K562 (cell line): ENCODE results near the gene EFNA1. TPM values are rescaled to one million over a fixed set of nuclear protein-coding genes. Genes with fewer than 3 reads are reported as not detected.
A peak's percentile ranks its signal among the peaks of the same experiment; 100 is the strongest.

Experiments
- ATAC-seq: fragments of 200-7000 bp; cut with Tn5 transposase; 3 replicates; pipeline ENCODE4 v1.9.1; 2020; ENCODE audit warnings: moderate library complexity
- BruUV-seq: library from RNA; stranded (reverse); fragments of 400-500 nt; replicated peaks from 2 replicates; lab custom pipeline; 2021; lab: Mats Ljungman, UMichigan
- CTCF ChIA-PET: fragments of 300-600 bp; formaldehyde crosslinking; extraction: SDS; loops from one replicate; lab custom pipeline; 2021; ENCODE audit warnings: low intra/inter-chr PET ratio; lab: Yijun Ruan, JAX
- POLR2A ChIA-PET: fragments of 300-600, 350-650 bp; sonication (Branson Sonifier 250); formaldehyde crosslinking; extraction: SDS; loops from one replicate; lab custom pipeline; 2021; ENCODE audit warnings: antibody characterized with exemption, inconsistent platforms; lab: Yijun Ruan, JAX
- DNase-seq, 4 experiments: peaks; one replicate each; pipeline versions ENCODE4 v3.0.0 to v3.0.0-alpha.2; 2011 to 2018; ENCODE audit warnings: low spot score in 3 of 4, mixed read lengths in 3 of 4; ENCODE audit errors: extremely low read depth in 1 of 4
- FAIRE-seq: peaks from 2 replicates; lab custom pipeline; 2011; peaks lifted over from hg19 to GRCh38; lab: Jason Lieb, UNC
- H2AFZ ChIP-seq: 2 replicates; pipeline ENCODE4 v1.6.0; 2011; ENCODE audit warnings: low read depth, low read length, control low read depth, inconsistent platforms
- H3K27ac ChIP-seq: fragments of 200-600 bp; 3 replicates; pipeline ENCODE4 v1.8.0; 2011; ENCODE audit warnings: low read depth, mild to moderate bottlenecking, control low read depth, inconsistent platforms, low read length, moderate library complexity, mixed read lengths; ENCODE audit errors: extremely low read depth
- H3K27me3 ChIP-seq, 2 experiments: fragments of 300-600 bp in 1 of 2; 2 replicates in 1 of 2; 3 replicates in 1 of 2; pipeline versions ENCODE4 v1.6.0 to v1.8.0; 2011; ENCODE audit warnings: inconsistent platforms in 2 of 2, low read length in 2 of 2, mild to moderate bottlenecking in 1 of 2, mixed read lengths in 1 of 2, moderate library complexity in 1 of 2; ENCODE audit not compliant: control insufficient read depth in 2 of 2, insufficient read depth in 2 of 2
- H3K36me3 ChIP-seq: fragments of 300-600 bp; 3 replicates; pipeline ENCODE4 v1.8.0; 2011; ENCODE audit warnings: mild to moderate bottlenecking, low read length, inconsistent platforms; ENCODE audit not compliant: control insufficient read depth, insufficient read depth
- H3K4me1 ChIP-seq, 2 experiments: fragments of 200-600 bp in 1 of 2; replicated peaks in 1 of 2; 2 replicates in 1 of 2; 3 replicates in 1 of 2; pipeline versions ENCODE4 v1.5.1 to v1.8.0; 2011; ENCODE audit warnings: inconsistent platforms in 2 of 2, low read length in 2 of 2, mild to moderate bottlenecking in 1 of 2, mixed read lengths in 1 of 2, moderate library complexity in 1 of 2; ENCODE audit not compliant: control insufficient read depth in 2 of 2, insufficient read depth in 2 of 2
- H3K4me2 ChIP-seq: 2 replicates; pipeline ENCODE4 v1.6.1; 2011; ENCODE audit warnings: low read length, control low read depth, inconsistent platforms, mixed read lengths; ENCODE audit not compliant: insufficient read depth
- H3K4me3 ChIP-seq: fragments of 200-600 bp; sonication (generic), shearing (Covaris generic); 2 replicates; pipeline ENCODE4 v1.5.1; 2016; ENCODE audit warnings: control low read depth, inconsistent platforms
- H3K79me2 ChIP-seq: fragments of 200-600 bp; 3 replicates; pipeline ENCODE4 v1.8.0; 2011; ENCODE audit warnings: low read length, inconsistent platforms; ENCODE audit not compliant: control insufficient read depth, insufficient read depth
- H3K9ac ChIP-seq, 2 experiments: 2 replicates each; pipeline versions ENCODE4 v1.6.0 to v1.6.1; 2011; ENCODE audit warnings: low read depth in 2 of 2, low read length in 2 of 2, control low read depth in 1 of 2, inconsistent platforms in 1 of 2, mild to moderate bottlenecking in 1 of 2, mixed read lengths in 1 of 2; ENCODE audit not compliant: insufficient read depth in 1 of 2
- H3K9me1 ChIP-seq: one replicate; pipeline ENCODE4 v1.6.0; 2011; ENCODE audit warnings: inconsistent platforms, mild to moderate bottlenecking, low read length, moderate library complexity; ENCODE audit not compliant: control insufficient read depth, insufficient read depth
- H3K9me3 ChIP-seq: replicated peaks from 2 replicates; pipeline ENCODE4 v1.5.1; 2011; ENCODE audit warnings: low read depth, low read length, inconsistent platforms; ENCODE audit not compliant: control insufficient read depth, insufficient read depth
- H4K20me1 ChIP-seq: replicated peaks from 2 replicates; pipeline ENCODE4 v1.6.1; 2011; ENCODE audit warnings: low read length, inconsistent platforms, mixed read lengths; ENCODE audit not compliant: control insufficient read depth, insufficient read depth
- ARHGAP35 ChIP-seq: fragments of 450-650 bp; IDR thresholded peaks from 2 replicates; pipeline ENCODE4 v1.6.1; 2018; ENCODE audit not compliant: partially characterized antibody
- CHD1 ChIP-seq: fragments of 200-600 bp; sonication (generic); IDR thresholded peaks from one replicate; pipeline ENCODE4 v1.6.1; 2012; ENCODE audit warnings: mild to moderate bottlenecking, moderate library complexity, low read length, inconsistent platforms
- PRPF4 ChIP-seq: fragments of 200-400 bp; formaldehyde crosslinking; IDR thresholded peaks from one replicate; pipeline ENCODE4 v1.6.1; 2017; ENCODE audit warnings: low read length, low read depth, mild to moderate bottlenecking; ENCODE audit not compliant: insufficient read depth, poor library complexity, severe bottlenecking
- RNF2 ChIP-seq: sonication (generic); IDR thresholded peaks from 2 replicates; pipeline ENCODE4 v1.6.1; 2016
- VEZF1 ChIP-seq: fragments of 200-800 bp; sonication (Bioruptor generic); IDR thresholded peaks from 2 replicates; pipeline ENCODE4 v1.6.1; 2017; ENCODE audit warnings: missing genetic modification characterization, missing compliant biosample characterization
- ZHX1 ChIP-seq: fragments of 150-350 bp; conservative IDR thresholded peaks from 2 replicates; pipeline ENCODE4 v1.6.1; 2014; ENCODE audit warnings: low read length
- ZNF740 ChIP-seq, 3 experiments: fragments of 200-800 bp in 1 of 3; sonication (Bioruptor generic) in 1 of 3; sonication (generic) in 1 of 3; formaldehyde crosslinking in 1 of 3; IDR thresholded peaks; 2 replicates each; pipeline versions ENCODE4 v1.6.1 to v1.8.0; 2016 to 2022; ENCODE audit warnings: mild to moderate bottlenecking in 2 of 3, missing compliant biosample characterization in 2 of 3, missing genetic modification characterization in 2 of 3, missing genetic modification reagents in 1 of 3
- WGBS: fragments of 100-300 bp; shearing (Covaris generic); methylation state at CpG from one replicate; pipeline ENCODE4 v1.1.6; 2016; ENCODE audit warnings: low coverage, mixed read lengths; ENCODE audit not compliant: insufficient coverage; ENCODE audit errors: missing lambda C conversion rate; 5-methylcytosine and 5-hydroxymethylcytosine counted together
- in situ Hi-C: fragments of 300-500 bp; cut with MboI; formaldehyde crosslinking; loops from 4 replicates; pipeline ENCODE4 v1.15.0; 2018; ENCODE audit warnings: inconsistent platforms, mixed read lengths
- intact Hi-C: fragments of 100-400 bp; cut with micrococcal nuclease; formaldehyde crosslinking; loops from 2 replicates; pipeline ENCODE4 v1.14.2; 2022
- polyA plus RNA-seq, 8 experiments: library from polyadenylated mRNA; depleted of rRNA in 4 of 8; stranded (reverse) in 5 of 8; unstranded in 3 of 8; fragments of >200 nt; fragmentation: Nextera tagmentation in 2 of 8; fragmentation: Illumina TruSeq in 1 of 8; extraction: Ambion mirVana in 2 of 8; extraction: Trizol in 1 of 8; gene quantifications; 2 replicates each; pipeline versions ENCODE4 v1.2.1 to v1.2.3, GENCODE V29; 2011 to 2014; ENCODE audit warnings: inconsistent platforms in 1 of 8, missing spikeins in 1 of 8
- total RNA-seq, 7 experiments: library from RNA; depleted of rRNA in 6 of 7; stranded (reverse); fragments of >200 nt in 6 of 7; fragmentation: Illumina TruSeq in 2 of 7; extraction: Trizol in 2 of 7; gene quantifications; 2 replicates each; pipeline versions ENCODE4 v1.2.1 to v1.2.3, GENCODE V29; 2011 to 2021; ENCODE audit warnings: low replicate concordance in 1 of 7

Gene EFNA1
- total and polyA plus RNA-seq, 9 of the 15 experiments (the other 6 are each of a cell fraction or from before 2014, with no cell fraction given): 2.1 to 9.3 (median 3.0) TPM

- Histone ChIP-seq H3K27ac (peak overlapping the region; percentile 34; the same call in 1 of the 3 replicates), H3K27me3 (no peaks in the 10 kb centered on the region), H3K4me1 (peaks cover 40 to 57% of the 10 kb centered on the region in 2 experiments), H3K4me3 (peak overlapping the region; percentile 40), H3K9ac (peak overlapping the region; percentile 64 to 92), H3K9me1 (no peaks in the 10 kb centered on the region), H3K9me3 (no peaks in the 10 kb centered on the region), H3K79me2 (peaks cover 2% of the 10 kb centered on the region; the same call in 1 of the 3 replicates), H2AFZ (peak overlapping the region; percentile 84), H3K36me3 (peaks cover 7% of the 10 kb centered on the region; the same call in 1 of the 3 replicates), H3K4me2 (peak overlapping the region; percentile 80), H4K20me1 (no peaks in the 10 kb centered on the region)
- intact Hi-C loops (no loop called here), in situ Hi-C loops (no loop called here)
- ChIA-PET CTCF (no interaction called here), POLR2A (interaction anchor here (1.5 kb wide), 1 partner anchor 9 kb away, joined by 5 read pairs; no protein-coding TSS in a partner anchor)
- ATAC-seq: no peak; the same call in 2 of the 3 replicates
- 8% methylated on average over 17 of the region's 17 CpGs for WGBS
- no peak for FAIRE-seq
- no TSS peak for BruUV-seq
- no peak for DNase-seq
- 0 out of 2 replicates have a peak, but pooled peaks have one; percentile 16 for TF ChIP-seq VEZF1
- no peak for TF ChIP-seq ZHX1
- peak; percentile 35 for TF ChIP-seq CHD1
- no peak for TF ChIP-seq RNF2
- peak; percentile 85 for TF ChIP-seq ZNF740 (CRISPR knock-in tag; IDR thresholded peaks at IDR 0.05)
- TF ChIP-seq ZNF740 (tag; IDR thresholded peaks at IDR 0.05): no peak
- no peak for TF ChIP-seq PRPF4
- no peak for TF ChIP-seq ARHGAP35
These were observed 485 bp downstream of the EFNA1 start for GRCh38 chr1:155127967-155128754.
